Activated CD4-positive, alpha-beta T cell treated with anti-CD3 and anti-CD28 coated beads for 36 hours (primary cell): Measurements from ENCODE around the gene LRRK1. TPM values are rescaled to one million over a fixed set of nuclear protein-coding genes. Genes with fewer than 3 reads are reported as not detected.

ENCODE experiments used
- ATAC-seq: fragments of 200-7000 bp; cut with Tn5 transposase; one replicate; pipeline ENCODE4 v1.10.0; 2021; ENCODE audit warnings: mild to moderate bottlenecking, moderate library complexity
- CTCF ChIA-PET: fragments of 350-600 bp; sonication (Branson Sonifier 250); formaldehyde crosslinking; loops from one replicate; lab custom pipeline; 2021; ENCODE audit warnings: antibody characterized with exemption; lab: Charles Lee
- POLR2A ChIA-PET: fragments of 350-600 bp; sonication (Branson Sonifier 250); formaldehyde crosslinking; loops from one replicate; lab custom pipeline; 2021; ENCODE audit warnings: antibody characterized with exemption, inconsistent platforms; lab: Charles Lee
- DNase-seq: peaks from one replicate; pipeline ENCODE4 v3.0.0-alpha.2; 2020
- H3K27ac Mint-ChIP-seq: one replicate; pipeline ENCODE4 v1.8.0; 2021; ENCODE audit warnings: mixed read lengths
- H3K27me3 Mint-ChIP-seq: one replicate; pipeline ENCODE4 v1.8.0; 2021; ENCODE audit warnings: mixed read lengths
- H3K36me3 Mint-ChIP-seq: one replicate; pipeline ENCODE4 v1.8.0; 2021; ENCODE audit warnings: low read depth, mixed read lengths
- H3K4me1 Mint-ChIP-seq: one replicate; pipeline ENCODE4 v1.8.0; 2021; ENCODE audit warnings: mixed read lengths
- H3K4me3 Mint-ChIP-seq: one replicate; pipeline ENCODE4 v1.8.0; 2021; ENCODE audit warnings: mild to moderate bottlenecking, moderate library complexity, mixed read lengths
- H3K9me3 Mint-ChIP-seq: one replicate; pipeline ENCODE4 v1.8.0; 2021; ENCODE audit warnings: low read depth, mixed read lengths
- intact Hi-C, 2 experiments: fragments of 100-400 bp; cut with DNase I in 1 of 2; cut with micrococcal nuclease in 1 of 2; formaldehyde crosslinking; loops; one replicate each; pipeline versions ENCODE4 v1.14.2 to v1.15.1; 2022 to 2024; cut with DNase I, micrococcal nuclease
- total RNA-seq, 2 experiments: library from RNA; stranded (reverse); gene quantifications; one replicate each; pipeline ENCODE4 v1.2.3, GENCODE V29; 2021

Gene LRRK1
- total RNA-seq, 2 experiments from 2014 or later = 0.35 to 0.73 TPM

GRCh38 chr15:101118116-101118515, 199.0 kb downstream of the LRRK1 start:
- Mint-ChIP-seq H3K9me3 (no peaks in the 10 kb centered on the region), H3K36me3 (no peaks in the 10 kb centered on the region), H3K4me3 (no peak overlapping the region), H3K27ac (no peak overlapping the region), H3K27me3 (no peaks in the 10 kb centered on the region), H3K4me1 (peaks cover 15% of the 10 kb centered on the region)
- ATAC-seq (no peak), DNase-seq (no peak)
- intact Hi-C loops = no loop called here
- ChIA-PET CTCF (no interaction called here), POLR2A (no interaction called here)

DNA sequence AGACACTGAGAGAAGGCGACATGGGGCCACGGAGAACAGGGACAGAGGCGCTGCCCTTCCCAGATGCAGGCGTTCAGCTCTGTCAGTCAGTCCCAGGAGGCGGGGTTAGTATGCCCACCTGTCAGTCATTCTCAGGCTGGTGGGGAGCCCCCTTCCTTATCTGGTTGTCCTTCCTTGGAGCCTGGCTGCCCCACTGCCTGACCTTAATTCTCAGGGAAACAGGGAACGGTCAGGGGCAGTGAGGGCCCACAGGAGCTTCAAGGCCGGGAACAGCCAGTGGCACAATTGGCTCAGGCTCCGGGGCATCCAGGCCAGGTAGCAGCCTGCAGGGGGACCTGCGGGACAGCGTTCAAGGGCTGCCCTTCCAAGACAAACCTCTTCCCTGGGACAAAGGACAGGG, 199.5 kb downstream of the LRRK1 start:
- no peak for ATAC-seq
- no peak overlapping the region for H3K4me3 Mint-ChIP-seq
- ChIA-PET POLR2A (no interaction called here), CTCF (interaction anchor here (0.6 kb wide), 1 partner anchor 127 kb away, joined by 3 read pairs; no protein-coding TSS in a partner anchor)
- DNase-seq = no peak
- H3K27ac Mint-ChIP-seq = no peak overlapping the region
- peaks cover 20% of the 10 kb centered on the region for H3K4me1 Mint-ChIP-seq
- no peaks in the 10 kb centered on the region for H3K27me3 Mint-ChIP-seq
- intact Hi-C loops = no loop called here
- H3K9me3 Mint-ChIP-seq = no peaks in the 10 kb centered on the region
- no peaks in the 10 kb centered on the region for H3K36me3 Mint-ChIP-seq

- CTCF ChIA-PET = interaction anchor here (0.6 kb wide), 1 partner anchor 126 kb away, joined by 3 read pairs; no protein-coding TSS in a partner anchor
- no peaks in the 10 kb centered on the region for H3K36me3 Mint-ChIP-seq
Observed at GRCh38 chr15:101119181-101119580, 200.0 kb downstream of the LRRK1 start.

More at GRCh38 chr15:101119181-101119580, 200.0 kb downstream of the LRRK1 start:
- Mint-ChIP-seq H3K4me1 (peaks cover 25% of the 10 kb centered on the region), H3K4me3 (no peak overlapping the region), H3K9me3 (no peaks in the 10 kb centered on the region), H3K27ac (no peak overlapping the region), H3K27me3 (no peaks in the 10 kb centered on the region)
- POLR2A ChIA-PET = no interaction called here
- no peak for ATAC-seq
- no peak for DNase-seq
- intact Hi-C loops = no loop called here

Other genes starting within 250 kb of the LRRK1 start
- gene ALDH1A3, start 39.5 kb upstream of the LRRK1 start, total RNA-seq = not detected